Ureter (tissue), 1 donor: ENCODE results near the gene LEMD2. TPM values are rescaled to one million over a fixed set of nuclear protein-coding genes. Genes with fewer than 3 reads are reported as not detected.

Experiments
- DNase-seq: peaks from one replicate; pipeline ENCODE4 v3.0.0-alpha.2; 2020; ENCODE audit warnings: low spot score
- total RNA-seq: library from RNA; stranded (reverse); gene quantifications from one replicate; pipeline ENCODE4 v1.2.4, GENCODE V29; 2023
- donor health status: DM: yes; HTN: yes; CAD: no.

LEMD2 gene
- total RNA-seq, 1 donor from 2014 or later = 71.0 TPM

- DNase-seq = no peak
These were observed 12.2 kb downstream of the LEMD2 start for GRCh38 chr6:33776764-33777163.

GRCh38 chr6:33776186-33776585 lies 12.7 kb downstream of the LEMD2 start:
- no peak for DNase-seq

GRCh38 chr6:33774774-33775173 lies 14.2 kb downstream of the LEMD2 start:
- DNase-seq = no peak

GRCh38 chr6:33772902-33773472 lies 15.9 kb downstream of the LEMD2 start:
- no peak for DNase-seq

- no peak for DNase-seq
These were observed 16.7 kb downstream of the LEMD2 start for GRCh38 chr6:33772082-33772830.

- peak; percentile 63 for DNase-seq
These were observed 17.5 kb downstream of the LEMD2 start for GRCh38 chr6:33771146-33772081.

- no peak for DNase-seq
These were observed 18.1 kb downstream of the LEMD2 start for GRCh38 chr6:33770833-33771145.

- DNase-seq = no peak
These were observed 18.7 kb downstream of the LEMD2 start for GRCh38 chr6:33770124-33770832.

GRCh38 chr6:33769248-33769821 lies 19.6 kb downstream of the LEMD2 start:
- no peak for DNase-seq

- DNase-seq = peak; percentile 83
These were observed 20.2 kb downstream of the LEMD2 start for GRCh38 chr6:33768644-33769120.

- no peak for DNase-seq
These were observed 21.7 kb downstream of the LEMD2 start for GRCh38 chr6:33766921-33767907.

- DNase-seq = no peak
These were observed 23.6 kb downstream of the LEMD2 start for GRCh38 chr6:33765368-33765767.

GRCh38 chr6:33764036-33764435 lies 24.9 kb downstream of the LEMD2 start:
- no peak for DNase-seq

GRCh38 chr6:33763483-33763882 lies 25.4 kb downstream of the LEMD2 start:
- no peak for DNase-seq

- no peak for DNase-seq
These were observed 26.2 kb downstream of the LEMD2 start for GRCh38 chr6:33762713-33763112.

- peak; percentile 72 for DNase-seq
These were observed 26.9 kb downstream of the LEMD2 start for GRCh38 chr6:33761922-33762629.

- no peak for DNase-seq
These were observed 27.4 kb downstream of the LEMD2 start for GRCh38 chr6:33761581-33761921.

GRCh38 chr6:33759887-33760629 lies 28.9 kb downstream of the LEMD2 start:
- no peak for DNase-seq

- no peak for DNase-seq
These were observed 30.1 kb downstream of the LEMD2 start for GRCh38 chr6:33758815-33759216.
